ENCODE data around the gene KLK5.

GRCh38 chr19:50947123-50947522, 5.7 kb downstream of the KLK5 start:
- TF ChIP-seq CTCF (IDR thresholded peaks at IDR 0.05; ENCODE audit: low read length) (no peak), EZH2phosphoT487 (IDR thresholded peaks at IDR 0.05; ENCODE audit: low read length) (no peak), EZH2 (optimal IDR thresholded peaks at IDR 0.05; ENCODE audit: low read depth, low read length) (no peak)

All from MM.1S (cell line).